ENCODE data around the gene CPPED1. TPM values are rescaled to one million over a fixed set of nuclear protein-coding genes. Genes with fewer than 3 reads are reported as not detected.

CPPED1 gene
- total and polyA plus RNA-seq, 8 donors = 1.8 to 7.9 (median 3.6) TPM

GRCh38 chr16:12740986-12741610 is 62.6 kb downstream of the CPPED1 start:
- intact Hi-C loops (cut with DNase I) = no loop called here
- Histone ChIP-seq H3K9me3 (no peaks in the 10 kb centered on the region), H3K4me1 (no peaks in the 10 kb centered on the region), H3K4me3 (no peak overlapping the region), H3K27ac (no peak overlapping the region), H3K27me3 (no peaks in the 10 kb centered on the region), H3K36me3 (no peaks in the 10 kb centered on the region)
- FAIRE-seq = no peak
- no peak for DNase-seq
- TF ChIP-seq CTCF (IDR thresholded peaks at IDR 0.05) = no peak
- WGBS, 2 donors = 91 to 93% methylated on average over 6 of the region's 6 CpGs
- no peak for ATAC-seq

DNA sequence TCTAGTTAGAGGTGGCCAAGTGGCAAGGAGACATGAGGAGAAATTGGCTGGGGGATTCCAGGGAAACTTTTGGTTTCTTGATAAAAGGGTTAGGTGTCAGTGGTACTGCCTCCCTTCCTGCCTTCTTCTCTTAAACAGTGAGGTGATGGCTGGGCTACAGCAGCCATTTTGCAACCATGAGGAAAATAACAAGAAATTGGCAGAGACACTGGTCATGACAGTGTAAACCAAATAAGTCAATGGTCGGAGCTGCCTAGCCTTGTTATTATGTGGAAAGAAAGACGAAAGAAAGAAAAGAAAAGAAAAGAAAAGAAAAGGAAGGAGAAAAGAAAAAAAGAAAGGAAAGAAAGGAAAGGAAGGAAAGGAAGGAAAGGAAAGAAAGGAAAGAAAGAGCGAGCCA is 63.9 kb downstream of the CPPED1 start:
- WGBS, 2 donors = 94 to 96% methylated on average over 3 of the region's 3 CpGs
- FAIRE-seq = no peak
- no peak for TF ChIP-seq CTCF (IDR thresholded peaks at IDR 0.05)
- H3K4me1 ChIP-seq = no peaks in the 10 kb centered on the region
- DNase-seq = no peak
- H3K36me3 ChIP-seq = no peaks in the 10 kb centered on the region
- no peaks in the 10 kb centered on the region for H3K27me3 ChIP-seq
- intact Hi-C loops (cut with DNase I) = no loop called here
- no peak overlapping the region for H3K27ac ChIP-seq
- no peaks in the 10 kb centered on the region for H3K9me3 ChIP-seq
- no peak overlapping the region for H3K4me3 ChIP-seq
- ATAC-seq = no peak

GRCh38 chr16:12737563-12737962 is 66.1 kb downstream of the CPPED1 start:
- Histone ChIP-seq H3K4me1 (no peaks in the 10 kb centered on the region), H3K27me3 (no peaks in the 10 kb centered on the region), H3K9me3 (no peaks in the 10 kb centered on the region), H3K36me3 (no peaks in the 10 kb centered on the region), H3K27ac (no peak overlapping the region), H3K4me3 (no peak overlapping the region)
- FAIRE-seq (no peak), DNase-seq (no peak), ATAC-seq (no peak)
- intact Hi-C loops (cut with DNase I) = no loop called here
- no peak for TF ChIP-seq CTCF (IDR thresholded peaks at IDR 0.05)
- 88 to 90% methylated on average over 6 of the region's 6 CpGs for WGBS, 2 donors

- DNase-seq = no peak
- H3K4me1 ChIP-seq = no peaks in the 10 kb centered on the region
- intact Hi-C loops (cut with DNase I) = no loop called here
- WGBS, 2 donors = 94 to 96% methylated on average over 2 of the region's 2 CpGs
- no peaks in the 10 kb centered on the region for H3K9me3 ChIP-seq
- no peak for TF ChIP-seq CTCF (IDR thresholded peaks at IDR 0.05)
- no peak for FAIRE-seq
- no peak for ATAC-seq
- H3K4me3 ChIP-seq = no peak overlapping the region
- H3K27ac ChIP-seq = no peak overlapping the region
- H3K36me3 ChIP-seq = no peaks in the 10 kb centered on the region
- H3K27me3 ChIP-seq = no peaks in the 10 kb centered on the region
These were observed 67.9 kb downstream of the CPPED1 start for GRCh38 chr16:12735805-12736204.

DNA sequence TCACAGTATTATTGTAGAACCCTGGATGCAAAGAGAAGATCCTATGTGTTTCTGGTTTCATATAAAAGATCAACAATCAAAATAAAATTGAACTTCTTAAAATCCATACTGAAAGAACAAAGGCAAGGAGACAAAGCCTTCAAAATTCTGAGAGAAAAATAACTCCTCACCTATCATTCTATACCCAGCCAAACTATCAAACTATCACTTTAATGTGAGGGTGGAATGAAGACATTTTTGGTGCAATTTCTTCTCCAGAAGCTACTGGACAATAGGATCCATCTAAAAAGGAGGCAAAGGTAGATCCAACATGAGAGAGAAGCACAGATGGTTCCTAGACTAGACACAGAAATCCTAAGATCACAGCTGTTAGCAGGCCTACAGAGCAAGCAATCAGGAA is 71.1 kb downstream of the CPPED1 start:
- ATAC-seq (no peak), DNase-seq (no peak), FAIRE-seq (no peak)
- intact Hi-C loops (cut with DNase I) = no loop called here
- Histone ChIP-seq H3K27ac (no peak overlapping the region), H3K27me3 (no peaks in the 10 kb centered on the region), H3K4me3 (no peak overlapping the region), H3K9me3 (no peaks in the 10 kb centered on the region), H3K4me1 (no peaks in the 10 kb centered on the region), H3K36me3 (no peaks in the 10 kb centered on the region)
- TF ChIP-seq CTCF (IDR thresholded peaks at IDR 0.05) = no peak
